ENCODE measurements around the gene AGO3.
A peak's percentile ranks its signal among the peaks of the same experiment; 100 is the strongest.
"Not testable (repeated sequence)": the region's sequence is repeated elsewhere in the genome, so short reads cannot be mapped to it uniquely, and the experiment has no call there.

The AGO3 gene

GRCh38 chr1:36008546-36009197 is 77.8 kb downstream of the AGO3 start:
- no peak for DNase-seq (ENCODE audit: low spot score)

- no peak for DNase-seq (ENCODE audit: low spot score)
Observed at GRCh38 chr1:36014722-36015220, 83.9 kb downstream of the AGO3 start.

- DNase-seq (ENCODE audit: low spot score) = no peak
Observed at GRCh38 chr1:36016686-36017085, 85.8 kb downstream of the AGO3 start.

GRCh38 chr1:36023098-36023769 is 92.3 kb downstream of the AGO3 start:
- DNase-seq (ENCODE audit: low spot score) = no peak

GRCh38 chr1:36024024-36024423 is 93.1 kb downstream of the AGO3 start:
- DNase-seq (ENCODE audit: low spot score) = not testable (repeated sequence)

GRCh38 chr1:36024847-36025246 is 93.9 kb downstream of the AGO3 start:
- no peak for DNase-seq (ENCODE audit: low spot score)

GRCh38 chr1:36027766-36028165 is 96.9 kb downstream of the AGO3 start:
- DNase-seq (ENCODE audit: low spot score) = no peak

- no peak for DNase-seq (ENCODE audit: low spot score)
Observed at GRCh38 chr1:36031441-36031840, 100.5 kb downstream of the AGO3 start.

GRCh38 chr1:36034692-36035091 is 103.8 kb downstream of the AGO3 start:
- no peak for DNase-seq (ENCODE audit: low spot score)

GRCh38 chr1:36035154-36035553 is 104.2 kb downstream of the AGO3 start:
- no peak for DNase-seq (ENCODE audit: low spot score)

GRCh38 chr1:36040238-36040637 is 109.3 kb downstream of the AGO3 start:
- DNase-seq (ENCODE audit: low spot score) = no peak

- no peak for DNase-seq (ENCODE audit: low spot score)
Observed at GRCh38 chr1:36051821-36052220, 120.9 kb downstream of the AGO3 start.

GRCh38 chr1:36053978-36054377 is 123.1 kb downstream of the AGO3 start:
- no peak for DNase-seq (ENCODE audit: low spot score)

- DNase-seq (ENCODE audit: low spot score) = no peak
Observed at GRCh38 chr1:36055706-36056105, 124.8 kb downstream of the AGO3 start.

GRCh38 chr1:36062315-36062714 is 131.4 kb downstream of the AGO3 start:
- no peak for DNase-seq (ENCODE audit: low spot score)

GRCh38 chr1:36067871-36068270 is 137.0 kb downstream of the AGO3 start:
- no peak for DNase-seq (ENCODE audit: low spot score)

GRCh38 chr1:36068866-36069265 is 138.0 kb downstream of the AGO3 start:
- peak; percentile 6 for DNase-seq (ENCODE audit: low spot score)

- DNase-seq (ENCODE audit: low spot score) = no peak
Observed at GRCh38 chr1:36070349-36070748, 139.4 kb downstream of the AGO3 start.

GRCh38 chr1:36076979-36077573 is 146.2 kb downstream of the AGO3 start:
- no peak for DNase-seq (ENCODE audit: low spot score)

GRCh38 chr1:36080236-36080635 is 149.3 kb downstream of the AGO3 start:
- DNase-seq (ENCODE audit: low spot score) = no peak

GRCh38 chr1:36080801-36081200 is 149.9 kb downstream of the AGO3 start:
- DNase-seq (ENCODE audit: low spot score) = no peak

- no peak for DNase-seq (ENCODE audit: low spot score)
Observed at GRCh38 chr1:36081926-36082485, 151.1 kb downstream of the AGO3 start.

GRCh38 chr1:36083219-36083618 is 152.3 kb downstream of the AGO3 start:
- no peak for DNase-seq (ENCODE audit: low spot score)
